Endothelial cell of umbilical vein (primary cell): ENCODE results near the gene GPD1. TPM values are rescaled to one million over a fixed set of nuclear protein-coding genes. Genes with fewer than 3 reads are reported as not detected.
A peak's percentile ranks its signal among the peaks of the same experiment; 100 is the strongest.

Source experiments
- BruUV-seq: library from RNA; stranded (reverse); fragments of 400-500 nt; replicated peaks from 2 replicates; lab custom pipeline; 2021; lab: Mats Ljungman, UMichigan
- CTCF ChIA-PET: fragments of 300-600, 350-600 bp; sonication (Branson Sonifier 250); formaldehyde crosslinking; loops from one replicate; lab custom pipeline; 2021; ENCODE audit warnings: antibody characterized with exemption, inconsistent platforms; lab: Charles Lee
- POLR2A ChIA-PET: fragments of 300-600, 350-600 bp; sonication (Branson Sonifier 250); formaldehyde crosslinking; loops from one replicate; lab custom pipeline; 2021; ENCODE audit warnings: antibody characterized with exemption, inconsistent platforms; lab: Charles Lee
- DNase-seq: peaks from one replicate; pipeline ENCODE4 v3.0.0-alpha.2; 2011; ENCODE audit warnings: low read depth, low spot score
- FAIRE-seq: peaks from 2 replicates; lab custom pipeline; 2011; peaks lifted over from hg19 to GRCh38; lab: Jason Lieb, UNC
- H2AFZ ChIP-seq: 2 replicates; pipeline ENCODE4 v1.6.0; 2012; ENCODE audit warnings: low read depth, low read length, control low read depth, inconsistent platforms
- H3K27ac ChIP-seq: 2 replicates; pipeline ENCODE4 v1.5.1; 2011; ENCODE audit warnings: low read depth, mild to moderate bottlenecking, control low read depth, low read length, moderate library complexity; ENCODE audit not compliant: insufficient read depth
- H3K27me3 ChIP-seq, 2 experiments: 2 replicates each; pipeline versions ENCODE4 v1.6.0 to v1.6.1; 2011; ENCODE audit warnings: low read length in 2 of 2, mixed read lengths in 1 of 2; ENCODE audit not compliant: control insufficient read depth in 2 of 2, insufficient read depth in 2 of 2
- H3K36me3 ChIP-seq, 2 experiments: 2 replicates in 1 of 2; 3 replicates in 1 of 2; pipeline ENCODE4 v1.5.1; 2011; ENCODE audit warnings: low read length in 2 of 2, mild to moderate bottlenecking in 1 of 2, moderate library complexity in 1 of 2; ENCODE audit not compliant: control insufficient read depth in 2 of 2, insufficient read depth in 2 of 2; ENCODE audit errors: extremely low read depth in 1 of 2
- H3K4me1 ChIP-seq: 3 replicates; pipeline ENCODE4 v1.5.1; 2011; ENCODE audit warnings: mild to moderate bottlenecking, low read length; ENCODE audit not compliant: control insufficient read depth, insufficient read depth; ENCODE audit errors: extremely low read depth
- H3K4me2 ChIP-seq: 2 replicates; pipeline ENCODE4 v1.6.1; 2011; ENCODE audit warnings: low read length, control low read depth, mixed read lengths; ENCODE audit not compliant: insufficient read depth
- H3K4me3 ChIP-seq, 3 experiments: fragments of 200-600 bp in 1 of 3; sonication (generic), shearing (Covaris generic) in 1 of 3; replicated peaks in 1 of 3; 2 replicates each; pipeline ENCODE4 v1.5.1; 2011 to 2016; ENCODE audit warnings: control low read depth in 3 of 3, low read length in 3 of 3, mild to moderate bottlenecking in 2 of 3, inconsistent platforms in 1 of 3, low read depth in 1 of 3, moderate library complexity in 1 of 3; ENCODE audit not compliant: insufficient read depth in 1 of 3
- H3K79me2 ChIP-seq: 2 replicates; pipeline ENCODE4 v1.6.0; 2012; ENCODE audit warnings: low read length, inconsistent platforms; ENCODE audit not compliant: control insufficient read depth, insufficient read depth
- H3K9ac ChIP-seq: replicated peaks from 2 replicates; pipeline ENCODE3; 2011; ENCODE audit warnings: low read length, control low read depth; ENCODE audit not compliant: insufficient read depth; ENCODE audit errors: extremely low read depth
- H3K9me1 ChIP-seq: replicated peaks from 3 replicates; pipeline ENCODE4 v1.6.0; 2011; ENCODE audit warnings: mild to moderate bottlenecking, low read length; ENCODE audit not compliant: control insufficient read depth, insufficient read depth; ENCODE audit errors: extremely low read depth
- H3K9me3 ChIP-seq: replicated peaks from 2 replicates; pipeline ENCODE4 v1.5.1; 2012; ENCODE audit warnings: low read length, inconsistent platforms; ENCODE audit not compliant: control insufficient read depth, insufficient read depth
- H4K20me1 ChIP-seq: replicated peaks from 2 replicates; pipeline ENCODE3; 2011; ENCODE audit warnings: mild to moderate bottlenecking, low read length; ENCODE audit not compliant: control insufficient read depth, insufficient read depth; ENCODE audit errors: extremely low read depth
- EZH2 ChIP-seq: IDR thresholded peaks from 2 replicates; pipeline ENCODE4 v1.6.1; 2012; ENCODE audit warnings: borderline replicate concordance, low read depth, mild to moderate bottlenecking, moderate library complexity, low read length, inconsistent platforms; ENCODE audit not compliant: severe bottlenecking
- FOS ChIP-seq: IDR thresholded peaks from 2 replicates; pipeline ENCODE4 v1.6.1; 2011; ENCODE audit warnings: mild to moderate bottlenecking, low read length, moderate library complexity, borderline replicate concordance; ENCODE audit not compliant: insufficient read depth
- GATA2 ChIP-seq: IDR thresholded peaks from 2 replicates; pipeline ENCODE4 v1.7.0; 2011; ENCODE audit warnings: low read depth, mild to moderate bottlenecking, moderate library complexity, mixed read lengths, low read length; ENCODE audit not compliant: insufficient read length, insufficient read depth
- JUN ChIP-seq: IDR thresholded peaks from 2 replicates; pipeline ENCODE4 v1.6.1; 2011; ENCODE audit warnings: borderline replicate concordance, low read depth; ENCODE audit not compliant: insufficient read length, insufficient read depth
- MYC ChIP-seq: IDR thresholded peaks from one replicate; pipeline ENCODE4 v1.6.1; 2011; ENCODE audit warnings: mild to moderate bottlenecking, low read depth, low read length
- POLR2A ChIP-seq: IDR thresholded peaks from 2 replicates; pipeline ENCODE4 v1.6.1; 2012; ENCODE audit warnings: low read depth, mild to moderate bottlenecking, control low read depth, low read length
- POLR2AphosphoS5 ChIP-seq: IDR thresholded peaks from 2 replicates; pipeline ENCODE4 v1.6.1; 2012; ENCODE audit warnings: low read depth, mild to moderate bottlenecking, control low read depth, low read length, moderate library complexity; ENCODE audit not compliant: insufficient read depth
- dilution Hi-C: fragments of 300-500 bp; cut with MboI; formaldehyde crosslinking; loops from one replicate; pipeline ENCODE4 v1.15.0; 2019; ENCODE audit warnings: low sequenced_read_pairs; ENCODE audit not compliant: extremely low pct_ligation_motif_present
- intact Hi-C: fragments of 100-400 bp; cut with micrococcal nuclease; formaldehyde crosslinking; loops from one replicate; pipeline ENCODE4 v1.10.0; 2022
- polyA plus RNA-seq, 4 experiments: library from polyadenylated mRNA; depleted of rRNA in 3 of 4; stranded (reverse) in 3 of 4; unstranded in 1 of 4; fragments of >200 nt; gene quantifications; 2 replicates each; pipeline versions ENCODE4 v1.2.1 to v1.2.3, GENCODE V29; 2011 to 2012; ENCODE audit warnings: missing spikeins in 1 of 4
- total RNA-seq: library from RNA; stranded (reverse); gene quantifications from 2 replicates; pipeline ENCODE4 v1.2.3, GENCODE V29; 2021
- TF ChIP-seq, protein P1 (sequence below): IDR thresholded peaks from 2 replicates; pipeline ENCODE4 v1.6.1; 2011; ENCODE audit not compliant: insufficient read depth, insufficient read length
- TF ChIP-seq, protein P2 (sequence below), 2 donors: IDR thresholded peaks; 1 replicate in 1 of 2; 2 replicates in 1 of 2; pipeline ENCODE4 v1.5.1; 2011; ENCODE audit warnings: low read length in 2 of 2, mild to moderate bottlenecking in 2 of 2, moderate library complexity in 2 of 2, control low read depth in 1 of 2, inconsistent platforms in 1 of 2, low read depth in 1 of 2; ENCODE audit not compliant: insufficient read depth in 1 of 2; ENCODE audit errors: extremely low read depth in 1 of 2

The GPD1 gene
- total and polyA plus RNA-seq, 2 donors (not counting 3 experiments of a cell fraction or from before 2014, with no cell fraction given): 0.07 TPM; not detected in 1

DNA sequence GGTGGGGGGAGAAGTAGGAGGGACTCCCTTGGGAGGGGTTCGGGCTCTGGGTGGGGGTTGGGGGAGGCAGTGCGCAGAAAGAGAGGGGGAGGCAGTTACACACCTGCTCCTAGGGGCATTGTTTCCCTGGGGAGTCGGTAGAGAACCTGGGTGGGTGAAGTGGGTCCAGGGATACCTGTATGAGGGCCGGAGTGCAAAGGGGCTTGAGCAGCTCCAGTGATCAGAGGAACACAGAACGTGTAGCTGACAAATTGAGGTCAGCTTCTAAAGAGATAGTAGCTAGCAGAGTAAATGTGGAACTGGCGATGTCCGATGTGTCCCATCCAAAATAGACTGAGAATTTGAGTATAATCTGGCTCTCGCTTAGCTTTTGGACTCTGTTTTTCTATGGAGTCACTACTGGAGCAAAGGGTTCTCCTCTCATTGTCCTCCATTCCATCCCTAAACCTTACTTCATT, 18.2 kb upstream of the GPD1 start:
- Histone ChIP-seq H3K27me3 (no peaks in the 10 kb centered on the region), H3K36me3 (peaks cover 22 to 25% of the 10 kb centered on the region in 2 experiments), H3K4me2 (peak overlapping the region; percentile 32), H3K4me3 (peak overlapping the region; percentile 51 to 80 (median 52)), H3K9ac (peak overlapping the region; percentile 6), H3K27ac (no peak overlapping the region), H4K20me1 (no peaks in the 10 kb centered on the region), H2AFZ (no peak overlapping the region), H3K79me2 (peaks cover 16% of the 10 kb centered on the region), H3K9me1 (no peaks in the 10 kb centered on the region), H3K9me3 (no peaks in the 10 kb centered on the region), H3K4me1 (peaks cover 35% of the 10 kb centered on the region)
- intact Hi-C loops: loop anchor here (1.0 kb wide), 2 partner anchors 10 to 27 kb away; partner anchors contain the start of gene COX14
- ChIA-PET CTCF (interaction anchor here (1.0 to 5.6 kb wide), 24 partner anchors 9 to 229 kb away, joined by 3 to 89 read pairs (median 4); partner anchors contain the start of genes CERS5, COX14, LIMA1 and RACGAP1), POLR2A (interaction anchor here (1.0 to 1.9 kb wide), 4 partner anchors 26 to 229 kb away, joined by 3 to 17 read pairs (median 6); partner anchors contain the start of genes CERS5 and COX14)
- DNase-seq: no peak
- BruUV-seq: no TSS peak
- TF ChIP-seq EZH2 (no peak), MYC (no peak), JUN (no peak), POLR2AphosphoS5 (no peak), POLR2A (no peak), GATA2 (no peak), FOS (no peak)
- TF ChIP-seq, protein P1, sequence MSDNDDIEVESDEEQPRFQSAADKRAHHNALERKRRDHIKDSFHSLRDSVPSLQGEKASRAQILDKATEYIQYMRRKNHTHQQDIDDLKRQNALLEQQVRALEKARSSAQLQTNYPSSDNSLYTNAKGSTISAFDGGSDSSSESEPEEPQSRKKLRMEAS: no peak
- TF ChIP-seq, protein P2, sequence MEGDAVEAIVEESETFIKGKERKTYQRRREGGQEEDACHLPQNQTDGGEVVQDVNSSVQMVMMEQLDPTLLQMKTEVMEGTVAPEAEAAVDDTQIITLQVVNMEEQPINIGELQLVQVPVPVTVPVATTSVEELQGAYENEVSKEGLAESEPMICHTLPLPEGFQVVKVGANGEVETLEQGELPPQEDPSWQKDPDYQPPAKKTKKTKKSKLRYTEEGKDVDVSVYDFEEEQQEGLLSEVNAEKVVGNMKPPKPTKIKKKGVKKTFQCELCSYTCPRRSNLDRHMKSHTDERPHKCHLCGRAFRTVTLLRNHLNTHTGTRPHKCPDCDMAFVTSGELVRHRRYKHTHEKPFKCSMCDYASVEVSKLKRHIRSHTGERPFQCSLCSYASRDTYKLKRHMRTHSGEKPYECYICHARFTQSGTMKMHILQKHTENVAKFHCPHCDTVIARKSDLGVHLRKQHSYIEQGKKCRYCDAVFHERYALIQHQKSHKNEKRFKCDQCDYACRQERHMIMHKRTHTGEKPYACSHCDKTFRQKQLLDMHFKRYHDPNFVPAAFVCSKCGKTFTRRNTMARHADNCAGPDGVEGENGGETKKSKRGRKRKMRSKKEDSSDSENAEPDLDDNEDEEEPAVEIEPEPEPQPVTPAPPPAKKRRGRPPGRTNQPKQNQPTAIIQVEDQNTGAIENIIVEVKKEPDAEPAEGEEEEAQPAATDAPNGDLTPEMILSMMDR (IDR thresholded peaks at IDR 0.05; ENCODE audit: extremely low read depth in 1 of 2, insufficient read depth in 1 of 2, low read depth in 1 of 2, low read length in 2 of 2): no peak
- peak; percentile 58 for FAIRE-seq
- dilution Hi-C loops: no loop called here
